OCI-LY7 (cell line): ENCODE data around the gene TET3.

Experiments used
- EZH2phosphoT487 ChIP-seq: fragments of 200-600 bp; sonication (generic); IDR thresholded peaks from 2 replicates; pipeline ENCODE4 v1.6.1; 2018; ENCODE audit warnings: low read depth, borderline replicate concordance, mild to moderate bottlenecking, mixed run types, antibody characterized with exemption, low read length, moderate library complexity, mixed read lengths
- TF ChIP-seq, protein P1 (sequence below): fragments of 200-600 bp; sonication (generic); conservative IDR thresholded peaks from 2 replicates; pipeline ENCODE4 v1.5.1; 2014; ENCODE audit warnings: mild to moderate bottlenecking, antibody characterized with exemption, low read length, moderate library complexity, mixed read lengths

DNA sequence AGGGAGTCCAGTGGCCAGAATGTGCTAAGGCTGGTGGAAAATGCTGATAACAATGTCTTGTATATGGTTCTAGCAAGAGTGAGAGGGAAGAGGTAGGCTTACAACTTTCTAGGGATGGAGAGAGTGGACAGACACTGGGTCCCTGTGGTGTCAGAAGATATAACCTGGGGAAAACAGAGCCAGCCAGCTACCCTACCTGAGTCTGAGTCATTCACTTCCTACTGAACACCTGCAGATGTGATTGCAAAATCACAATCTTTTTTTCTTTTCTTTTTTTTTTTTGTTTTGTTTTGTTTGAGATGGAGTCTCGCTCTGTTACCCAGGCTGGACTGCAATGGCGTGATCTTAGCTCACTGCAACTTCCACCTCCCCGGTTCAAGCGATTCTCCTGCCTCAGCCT lies 7.3 kb downstream of the TET3 start:
- no peak for TF ChIP-seq EZH2phosphoT487
- TF ChIP-seq, protein P1, sequence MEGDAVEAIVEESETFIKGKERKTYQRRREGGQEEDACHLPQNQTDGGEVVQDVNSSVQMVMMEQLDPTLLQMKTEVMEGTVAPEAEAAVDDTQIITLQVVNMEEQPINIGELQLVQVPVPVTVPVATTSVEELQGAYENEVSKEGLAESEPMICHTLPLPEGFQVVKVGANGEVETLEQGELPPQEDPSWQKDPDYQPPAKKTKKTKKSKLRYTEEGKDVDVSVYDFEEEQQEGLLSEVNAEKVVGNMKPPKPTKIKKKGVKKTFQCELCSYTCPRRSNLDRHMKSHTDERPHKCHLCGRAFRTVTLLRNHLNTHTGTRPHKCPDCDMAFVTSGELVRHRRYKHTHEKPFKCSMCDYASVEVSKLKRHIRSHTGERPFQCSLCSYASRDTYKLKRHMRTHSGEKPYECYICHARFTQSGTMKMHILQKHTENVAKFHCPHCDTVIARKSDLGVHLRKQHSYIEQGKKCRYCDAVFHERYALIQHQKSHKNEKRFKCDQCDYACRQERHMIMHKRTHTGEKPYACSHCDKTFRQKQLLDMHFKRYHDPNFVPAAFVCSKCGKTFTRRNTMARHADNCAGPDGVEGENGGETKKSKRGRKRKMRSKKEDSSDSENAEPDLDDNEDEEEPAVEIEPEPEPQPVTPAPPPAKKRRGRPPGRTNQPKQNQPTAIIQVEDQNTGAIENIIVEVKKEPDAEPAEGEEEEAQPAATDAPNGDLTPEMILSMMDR = no peak
